HG02981 (cell line): ENCODE results near the gene MOCOS.
"Not testable (repeated sequence)": the region's sequence is repeated elsewhere in the genome, so short reads cannot be mapped to it uniquely, and the experiment has no call there.

ENCODE experiments used
- ATAC-seq: cut with Tn5 transposase; IDR thresholded peaks from one replicate; pipeline ENCODE4 v1.9.1; 2021; ENCODE audit warnings: mild to moderate bottlenecking, moderate library complexity; ENCODE audit not compliant: unreplicated experiment

MOCOS gene

GRCh38 chr18:36187193-36187825 is at the start of gene MOCOS:
Gene MOCOS (plus strand): TSS chr18:36187497. CDS start chr18:36187540, 43 bp downstream.
- peak; percentile 72 for ATAC-seq

- ATAC-seq = no peak
Observed at GRCh38 chr18:36139245-36139644, 48.1 kb upstream of the MOCOS start.

GRCh38 chr18:36141576-36141975 is 45.7 kb upstream of the MOCOS start:
- no peak for ATAC-seq

GRCh38 chr18:36142751-36143150 is 44.5 kb upstream of the MOCOS start:
- no peak for ATAC-seq

- no peak for ATAC-seq
Observed at GRCh38 chr18:36143391-36143790, 43.9 kb upstream of the MOCOS start.

DNA sequence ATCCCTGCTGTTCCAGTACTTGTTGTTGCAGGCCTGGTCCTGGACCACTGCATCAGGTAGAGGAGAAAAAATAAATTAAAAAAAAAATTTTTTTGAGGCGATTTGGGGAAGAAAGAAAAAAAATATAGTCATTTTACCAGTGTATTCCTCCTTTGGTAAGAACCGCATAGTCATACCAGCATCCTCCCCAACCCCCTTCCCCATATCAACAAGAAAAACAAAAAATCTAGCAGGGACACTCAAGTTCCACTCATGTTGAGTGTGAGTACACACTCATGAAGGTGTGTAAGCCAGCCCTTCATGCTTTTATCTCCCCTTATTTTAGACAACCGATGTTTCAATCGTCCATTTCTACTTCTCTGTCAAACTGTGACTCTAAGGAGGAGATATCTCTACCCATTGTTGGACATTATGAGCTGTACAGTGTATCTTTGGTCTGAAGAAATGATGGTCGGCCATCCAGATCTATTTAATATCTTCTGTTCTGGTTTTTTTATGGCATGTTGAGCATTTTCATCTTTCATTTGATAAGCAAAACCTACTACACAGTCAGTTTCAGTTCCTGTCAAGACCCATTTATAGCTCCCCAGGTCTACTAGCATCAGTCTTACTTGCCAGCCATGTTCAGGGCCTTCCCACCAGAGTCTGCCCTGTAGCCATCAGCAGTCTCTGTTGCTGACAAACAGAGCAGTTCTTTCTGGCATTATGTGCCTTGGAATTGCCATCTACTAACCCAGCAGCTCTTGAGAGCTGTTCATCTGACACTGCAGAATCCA is 37.6 kb upstream of the MOCOS start:
- ATAC-seq = peak; percentile 93

GRCh38 chr18:36152781-36153180 is 34.5 kb upstream of the MOCOS start:
- no peak for ATAC-seq

DNA sequence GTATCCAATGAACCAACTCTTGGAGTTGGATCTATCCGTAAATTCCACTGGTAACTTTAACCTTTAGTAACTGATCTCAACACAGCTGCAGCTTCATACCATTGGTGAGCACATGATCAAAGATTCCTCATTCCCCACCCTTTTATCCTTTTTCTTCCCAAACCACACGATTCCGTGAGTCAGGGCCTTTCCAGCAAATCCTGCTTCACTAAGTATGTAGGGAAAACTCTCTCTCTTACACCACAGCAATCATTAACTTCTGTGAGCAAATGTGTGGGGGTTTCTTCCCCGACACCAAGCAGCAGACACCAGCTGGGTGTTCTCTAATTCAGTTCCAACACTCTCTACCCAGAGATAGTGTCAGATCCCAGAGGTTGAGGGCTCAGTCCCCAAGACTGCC is 34.1 kb upstream of the MOCOS start:
- no peak for ATAC-seq

DNA sequence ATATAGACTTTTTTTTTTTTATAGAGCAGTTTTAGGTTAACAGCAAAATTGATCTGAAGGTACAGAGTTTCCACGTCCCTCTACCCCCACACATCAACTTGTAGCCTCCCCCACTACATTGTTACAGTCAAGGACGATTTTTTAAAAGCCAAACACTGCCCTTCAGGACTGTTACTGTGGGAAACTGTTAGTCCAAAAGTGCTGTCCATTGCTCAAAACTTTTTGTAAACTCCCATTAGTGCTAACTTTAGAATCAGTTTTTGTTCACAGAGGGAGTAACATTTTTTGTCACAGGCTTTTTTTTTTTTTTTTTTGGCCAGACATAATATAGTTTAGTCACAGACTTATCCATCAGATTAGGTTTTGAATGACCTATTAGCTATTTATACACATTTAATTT is 33.5 kb upstream of the MOCOS start:
- ATAC-seq = no peak

DNA sequence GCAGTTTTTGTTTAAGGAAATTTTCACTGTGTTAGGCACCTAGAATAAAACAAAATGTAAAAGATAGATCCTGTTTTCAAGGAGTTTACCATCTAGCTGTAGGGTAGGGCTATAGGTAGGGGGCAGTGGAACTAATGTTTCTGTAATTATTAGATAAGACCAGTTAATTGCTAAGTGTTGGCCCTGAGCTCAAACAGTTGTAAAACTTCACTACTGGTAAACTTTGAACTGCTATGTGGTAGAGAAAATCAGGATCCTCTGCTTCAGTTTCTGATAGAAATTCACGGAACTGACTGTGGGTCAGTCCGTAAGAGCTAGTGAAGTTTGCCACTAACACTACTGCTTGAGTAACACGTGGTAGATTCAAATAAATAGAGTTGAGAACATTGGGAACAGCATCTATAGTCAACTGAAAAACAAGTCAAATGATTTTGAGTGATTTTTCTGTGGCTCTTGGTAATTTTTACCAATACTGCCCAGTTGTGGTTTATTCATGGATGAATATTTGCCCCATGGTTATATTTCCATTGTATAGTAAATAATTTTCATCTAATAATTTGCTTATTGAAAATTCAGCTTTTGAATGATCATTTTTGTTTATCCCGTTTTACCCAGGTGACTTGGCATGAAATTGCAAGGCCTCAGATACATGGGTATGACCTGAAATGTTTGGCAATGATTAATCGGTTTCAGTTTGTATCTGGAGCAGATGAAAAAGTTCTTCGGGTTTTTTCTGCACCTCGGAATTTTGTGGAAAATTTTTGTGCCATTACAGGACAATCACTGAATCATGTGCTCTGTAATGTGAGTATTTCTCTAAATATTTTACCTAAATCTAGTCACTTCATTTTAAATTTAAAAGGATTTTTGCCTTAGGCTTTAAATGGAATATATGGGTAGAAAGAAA is 31.2 kb upstream of the MOCOS start:
- no peak for ATAC-seq

DNA sequence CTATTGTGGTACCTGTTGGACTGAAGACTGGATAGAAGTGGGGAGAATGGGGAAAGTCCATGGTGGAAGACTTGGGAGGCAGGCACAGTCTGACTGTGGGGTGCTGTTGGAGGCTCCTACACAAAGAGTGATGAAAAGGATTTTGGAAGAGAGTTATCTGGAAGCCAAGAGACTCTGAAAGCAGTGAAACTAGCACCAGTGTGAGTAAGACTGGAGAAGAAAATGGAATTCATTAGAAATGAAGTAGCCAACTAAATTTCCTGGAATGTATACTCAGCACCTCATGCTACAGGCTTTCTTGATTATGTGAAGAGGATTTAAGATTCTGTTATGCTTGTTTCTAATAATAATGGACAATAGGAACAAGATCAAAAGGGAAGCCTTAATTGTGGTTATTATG is 29.9 kb upstream of the MOCOS start:
- ATAC-seq = no peak

- ATAC-seq = no peak
Observed at GRCh38 chr18:36158266-36158867, 28.9 kb upstream of the MOCOS start.

- ATAC-seq = no peak
Observed at GRCh38 chr18:36160959-36161371, 26.3 kb upstream of the MOCOS start.

- ATAC-seq = no peak
Observed at GRCh38 chr18:36162981-36163380, 24.3 kb upstream of the MOCOS start.

- ATAC-seq = no peak
Observed at GRCh38 chr18:36167692-36168218, 19.5 kb upstream of the MOCOS start.

GRCh38 chr18:36168296-36168695 is 19.0 kb upstream of the MOCOS start:
- ATAC-seq = not testable (repeated sequence)

DNA sequence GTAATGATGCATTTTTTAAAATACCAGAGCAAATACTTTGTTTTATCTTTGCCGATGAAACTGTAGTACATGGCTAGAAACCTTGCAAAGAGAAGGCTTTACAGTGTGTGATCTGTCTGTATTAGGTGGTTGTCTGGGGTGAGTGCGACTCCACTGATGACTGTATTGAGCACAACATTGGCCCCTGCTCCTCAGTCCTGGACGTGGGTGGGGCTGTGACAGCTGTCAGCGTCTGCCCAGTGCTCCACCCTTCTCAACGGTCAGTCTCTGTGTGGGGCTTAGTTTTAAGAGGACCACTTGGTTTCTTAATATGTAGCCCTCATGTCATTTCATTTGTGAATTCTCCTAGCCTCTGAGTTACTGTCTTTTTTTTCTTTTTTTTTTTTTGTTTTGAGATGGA is 17.4 kb upstream of the MOCOS start:
- no peak for ATAC-seq

DNA sequence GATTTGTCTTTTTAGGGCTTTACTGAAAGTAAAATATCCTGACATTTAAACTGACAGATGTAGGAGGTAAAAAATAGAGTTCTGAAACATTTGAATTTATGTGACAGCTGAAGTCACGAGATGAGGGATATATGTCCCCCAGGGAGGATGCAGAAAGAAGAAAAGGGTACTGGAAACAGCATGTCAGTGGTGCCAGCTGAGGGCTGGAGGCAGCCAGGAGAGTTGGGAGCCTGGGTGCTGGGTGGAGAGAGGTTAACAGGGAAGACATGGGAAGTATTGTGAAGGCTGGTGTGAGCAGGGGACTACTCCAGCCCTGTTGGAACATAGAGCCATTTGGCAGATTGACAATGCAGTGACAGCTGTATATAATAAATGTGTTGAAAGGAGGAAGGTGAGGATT is 11.8 kb upstream of the MOCOS start:
- no peak for ATAC-seq

- ATAC-seq = no peak
Observed at GRCh38 chr18:36176177-36176584, 11.1 kb upstream of the MOCOS start.

- ATAC-seq = no peak
Observed at GRCh38 chr18:36176711-36177110, 10.6 kb upstream of the MOCOS start.

DNA sequence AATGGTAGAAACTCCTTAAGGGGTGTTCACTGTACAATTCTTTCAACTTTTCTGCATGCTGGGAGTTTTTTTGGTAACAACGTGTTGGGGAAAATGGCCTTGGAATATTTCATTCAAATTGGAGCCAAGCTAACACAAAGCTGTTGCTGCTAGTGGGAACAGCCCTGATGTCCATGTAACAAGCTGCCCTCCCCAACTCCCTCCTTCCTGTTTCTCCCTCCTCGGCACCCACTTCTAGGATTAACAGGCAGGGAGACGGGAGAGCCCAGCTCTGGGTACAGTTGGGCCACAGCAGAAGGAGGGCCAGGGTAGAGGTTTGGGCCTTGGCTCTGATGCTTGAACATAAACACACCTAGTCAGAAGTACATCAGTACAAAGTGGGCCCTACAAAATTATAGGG is 9.4 kb upstream of the MOCOS start:
- no peak for ATAC-seq
